ENCODE results near the gene AGAP3. TPM values are rescaled to one million over a fixed set of nuclear protein-coding genes. Genes with fewer than 3 reads are reported as not detected.
A peak's percentile ranks its signal among the peaks of the same experiment; 100 is the strongest.

AGAP3 gene
- total RNA-seq, 1 donor: 95.9 TPM

- no peak for DNase-seq (ENCODE audit: low read depth in 2 of 3, low spot score in 2 of 3)
Measured at GRCh38 chr7:151133266-151133985, 47.2 kb downstream of the AGAP3 start.

DNA sequence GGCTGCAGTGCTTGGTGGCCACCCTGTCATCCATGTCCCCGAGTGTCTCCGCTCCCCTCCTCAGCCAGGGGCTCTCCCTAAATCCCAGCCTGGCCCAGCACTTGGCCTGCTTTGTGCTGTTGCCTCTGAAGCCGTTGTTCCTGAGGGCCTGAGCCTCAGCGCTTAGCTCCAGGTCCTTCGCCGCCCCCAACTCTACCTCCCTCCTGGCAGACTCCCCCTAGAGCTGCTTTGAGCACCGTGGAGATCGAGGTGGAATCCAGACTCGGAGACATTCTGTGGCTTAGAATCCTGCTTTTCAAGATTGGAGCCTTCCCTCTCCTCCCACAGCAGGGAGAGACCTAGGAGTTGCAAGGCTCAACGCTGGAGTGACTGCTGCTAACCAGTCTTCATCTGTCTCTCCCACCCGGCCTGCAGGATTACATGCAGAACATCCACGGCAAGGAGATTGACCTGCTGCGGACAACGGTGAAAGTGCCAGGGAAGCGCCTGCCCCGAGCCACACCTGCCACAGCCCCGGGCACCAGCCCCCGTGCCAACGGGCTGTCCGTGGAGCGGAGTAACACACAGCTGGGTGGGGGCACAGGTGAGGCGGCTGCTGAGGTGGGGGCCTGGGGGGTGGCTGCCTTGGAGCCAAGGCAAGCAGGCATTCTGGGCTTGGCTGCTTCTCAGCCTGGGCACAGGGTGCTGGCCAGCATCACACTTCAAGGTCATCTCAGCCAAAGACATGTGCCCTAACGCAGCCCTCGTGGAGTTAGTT is 47.9 kb downstream of the AGAP3 start:
- DNase-seq (ENCODE audit: low read depth in 2 of 3, low spot score in 2 of 3): no peak

- no peak for DNase-seq (ENCODE audit: low read depth in 2 of 3, low spot score in 2 of 3)
Measured at GRCh38 chr7:151134743-151135524, 48.7 kb downstream of the AGAP3 start.

- DNase-seq (ENCODE audit: low read depth in 2 of 3, low spot score in 2 of 3): no peak
Measured at GRCh38 chr7:151135525-151135845, 49.2 kb downstream of the AGAP3 start.

DNA sequence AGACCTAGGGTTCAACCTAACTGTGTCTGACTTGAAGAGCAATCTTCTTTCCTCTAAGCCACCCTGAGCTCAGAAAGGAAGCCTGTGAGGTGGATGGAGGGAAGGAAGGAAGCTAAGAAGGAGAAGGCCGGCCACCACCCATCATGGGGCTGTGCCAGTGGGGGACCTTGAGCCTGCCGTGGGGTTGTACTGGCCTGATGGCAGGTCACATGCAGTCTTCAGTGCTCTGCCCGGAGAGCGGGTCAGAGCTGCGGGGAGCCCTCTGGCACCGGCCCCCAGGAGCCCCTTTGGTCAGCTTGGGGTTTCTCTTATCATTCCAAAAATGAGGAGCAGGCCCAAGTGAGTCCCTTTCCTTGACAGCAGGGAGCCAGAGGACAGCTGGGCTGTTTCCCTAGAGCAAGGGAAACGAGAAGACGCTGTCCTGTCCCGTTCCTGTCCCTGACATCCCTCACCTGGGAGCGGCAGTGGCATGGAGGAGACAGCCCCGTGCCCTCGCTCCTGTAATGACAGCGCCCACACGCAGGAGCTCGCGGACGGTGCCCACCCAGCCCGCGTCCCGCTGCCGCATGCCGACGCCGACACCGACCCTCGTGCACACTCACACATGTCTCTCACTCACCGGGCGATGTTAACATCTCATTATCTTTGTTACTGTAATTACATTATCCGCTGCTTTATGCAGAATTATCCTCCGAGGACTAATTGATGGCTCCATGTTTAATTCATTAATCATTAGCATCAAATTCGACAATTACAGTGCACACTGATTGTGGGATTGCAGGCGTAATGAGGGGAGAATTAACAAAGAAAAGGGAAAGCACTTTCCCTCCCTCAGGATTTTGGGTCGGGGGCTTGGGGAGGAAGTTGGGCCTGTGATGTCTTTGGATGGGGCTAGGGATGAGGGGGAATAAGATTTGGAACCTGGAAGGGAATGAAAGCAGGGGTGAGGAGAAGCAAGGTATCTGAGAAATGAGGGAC is 49.9 kb downstream of the AGAP3 start:
- DNase-seq (ENCODE audit: low read depth in 2 of 3, low spot score in 2 of 3): no peak

DNA sequence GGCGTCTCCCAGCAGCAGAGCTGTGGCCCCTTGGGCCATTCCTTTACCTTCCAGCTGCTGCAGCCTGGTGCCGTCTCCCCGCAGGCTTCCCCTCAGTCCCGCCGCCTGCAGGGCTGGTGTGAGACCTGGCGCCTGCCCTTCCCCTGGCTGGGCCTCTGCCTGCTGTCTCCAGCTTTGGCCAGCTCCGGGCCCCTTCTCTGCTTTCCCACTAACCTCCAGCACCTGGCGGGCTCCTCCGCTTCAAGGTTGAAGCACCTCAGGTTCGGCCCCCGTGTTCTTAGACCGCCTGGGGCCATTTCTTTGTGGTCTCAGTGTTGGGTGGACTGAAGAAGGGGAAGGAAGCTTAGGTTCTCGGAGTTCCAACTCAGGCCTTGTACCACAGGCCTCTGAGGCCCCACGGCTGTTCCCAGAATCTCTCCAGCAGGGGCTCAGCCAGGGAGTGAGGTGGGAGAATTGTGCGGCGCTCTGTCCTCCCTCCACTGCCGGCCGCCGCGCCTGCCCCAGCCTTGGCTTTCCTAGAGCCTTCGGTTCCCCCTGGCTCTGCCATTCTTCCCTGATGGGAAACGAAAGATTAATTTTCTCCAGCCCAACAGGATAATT is 50.9 kb downstream of the AGAP3 start:
- DNase-seq (ENCODE audit: low read depth in 2 of 3, low spot score in 2 of 3): no peak

GRCh38 chr7:151137791-151138152 is 51.5 kb downstream of the AGAP3 start:
- DNase-seq (ENCODE audit: low read depth in 2 of 3, low spot score in 2 of 3): no peak

DNA sequence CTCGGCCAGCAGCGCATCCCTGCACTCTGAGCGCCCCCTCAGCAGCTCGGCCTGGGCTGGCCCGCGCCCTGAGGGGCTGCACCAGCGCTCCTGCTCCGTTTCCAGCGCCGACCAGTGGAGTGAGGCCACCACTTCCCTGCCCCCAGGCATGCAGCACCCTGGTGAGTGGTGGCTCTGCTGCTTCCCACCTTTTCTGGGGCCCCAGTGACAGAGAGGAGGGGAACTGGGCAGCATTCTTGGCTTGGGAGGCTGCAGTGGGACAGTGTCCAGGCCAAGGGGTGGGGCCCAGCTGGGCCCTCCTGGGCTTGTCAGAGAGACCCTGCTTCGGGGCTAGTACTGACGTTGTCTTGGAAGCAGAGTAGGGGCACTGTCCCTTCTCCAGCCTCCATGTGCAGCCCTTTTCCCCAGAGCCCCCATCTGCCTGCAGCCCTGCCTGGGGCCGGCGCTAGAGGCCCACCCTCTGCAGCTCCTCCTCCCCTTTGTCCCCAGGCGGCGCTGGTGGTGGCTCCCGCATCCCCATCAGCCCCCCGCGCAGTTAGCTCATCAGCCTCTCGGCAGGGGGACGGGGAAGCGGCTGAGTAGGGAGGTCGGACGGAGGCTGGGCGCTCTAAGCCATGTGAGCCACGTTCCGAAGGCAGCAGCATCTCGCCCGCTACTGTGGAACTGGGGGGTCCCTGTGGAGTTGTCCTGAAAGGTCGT is 52.0 kb downstream of the AGAP3 start:
- DNase-seq (ENCODE audit: low read depth in 2 of 3, low spot score in 2 of 3): no peak

DNA sequence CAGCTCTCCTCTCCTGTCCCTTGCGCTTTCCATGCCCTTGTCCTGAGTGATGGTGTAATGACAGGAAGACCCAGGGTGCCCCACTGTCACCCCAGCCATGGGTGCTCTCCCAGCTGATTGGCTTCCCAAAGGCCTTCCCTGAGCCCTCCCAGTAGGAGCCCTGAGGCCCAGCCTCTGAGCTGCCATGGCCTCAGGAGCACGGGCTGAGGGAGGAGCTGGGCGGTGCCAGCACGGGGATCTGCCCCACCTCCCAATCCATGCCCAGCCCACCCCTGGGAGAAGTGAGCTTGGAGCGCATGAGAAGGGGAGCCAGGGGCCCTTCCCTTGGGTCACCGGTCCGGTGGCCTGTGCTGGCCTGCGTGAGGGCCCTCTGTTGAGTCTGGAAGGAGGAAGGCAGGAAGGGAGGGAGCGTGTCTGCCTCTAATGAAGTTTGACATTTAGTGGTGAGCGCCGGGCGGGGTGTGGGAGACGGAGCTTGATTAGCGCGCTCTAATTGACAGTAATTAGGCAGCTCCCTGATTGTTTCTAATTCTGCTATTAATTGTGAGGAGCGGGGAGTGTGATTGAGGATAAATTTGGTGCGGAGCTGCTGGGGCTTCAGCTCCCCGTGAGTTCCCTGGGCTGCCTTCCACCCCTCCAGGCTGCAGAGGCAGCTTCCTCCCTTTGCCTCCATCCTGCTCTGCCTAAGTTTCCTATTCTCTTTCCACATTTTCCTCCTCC is 53.0 kb downstream of the AGAP3 start:
- DNase-seq (ENCODE audit: low read depth in 2 of 3, low spot score in 2 of 3): no peak

DNA sequence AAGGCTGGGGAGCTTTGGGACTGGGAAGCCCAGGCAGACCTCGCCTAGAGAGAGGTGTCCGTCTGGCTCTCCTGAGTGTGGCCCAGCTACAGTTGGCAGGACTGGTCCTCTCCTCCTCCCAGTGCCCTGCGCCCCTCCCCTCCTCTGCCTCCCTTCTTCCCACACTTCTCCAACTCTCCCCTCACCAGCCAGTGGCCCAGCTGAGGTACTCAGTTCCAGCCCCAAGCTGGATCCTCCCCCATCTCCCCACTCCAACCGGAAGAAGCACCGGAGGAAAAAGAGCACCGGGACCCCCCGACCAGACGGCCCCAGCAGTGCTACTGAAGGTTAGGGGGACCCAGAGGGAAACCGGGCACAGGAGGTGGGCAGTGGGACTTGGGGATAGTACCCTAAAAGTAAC is 53.5 kb downstream of the AGAP3 start:
- DNase-seq (ENCODE audit: low read depth in 2 of 3, low spot score in 2 of 3): no peak

- no peak for DNase-seq (ENCODE audit: low read depth in 2 of 3, low spot score in 2 of 3)
Measured at GRCh38 chr7:151140826-151141225, 54.6 kb downstream of the AGAP3 start.

- no peak for DNase-seq (ENCODE audit: low read depth in 2 of 3, low spot score in 2 of 3)
Measured at GRCh38 chr7:151141311-151141854, 55.1 kb downstream of the AGAP3 start.

DNA sequence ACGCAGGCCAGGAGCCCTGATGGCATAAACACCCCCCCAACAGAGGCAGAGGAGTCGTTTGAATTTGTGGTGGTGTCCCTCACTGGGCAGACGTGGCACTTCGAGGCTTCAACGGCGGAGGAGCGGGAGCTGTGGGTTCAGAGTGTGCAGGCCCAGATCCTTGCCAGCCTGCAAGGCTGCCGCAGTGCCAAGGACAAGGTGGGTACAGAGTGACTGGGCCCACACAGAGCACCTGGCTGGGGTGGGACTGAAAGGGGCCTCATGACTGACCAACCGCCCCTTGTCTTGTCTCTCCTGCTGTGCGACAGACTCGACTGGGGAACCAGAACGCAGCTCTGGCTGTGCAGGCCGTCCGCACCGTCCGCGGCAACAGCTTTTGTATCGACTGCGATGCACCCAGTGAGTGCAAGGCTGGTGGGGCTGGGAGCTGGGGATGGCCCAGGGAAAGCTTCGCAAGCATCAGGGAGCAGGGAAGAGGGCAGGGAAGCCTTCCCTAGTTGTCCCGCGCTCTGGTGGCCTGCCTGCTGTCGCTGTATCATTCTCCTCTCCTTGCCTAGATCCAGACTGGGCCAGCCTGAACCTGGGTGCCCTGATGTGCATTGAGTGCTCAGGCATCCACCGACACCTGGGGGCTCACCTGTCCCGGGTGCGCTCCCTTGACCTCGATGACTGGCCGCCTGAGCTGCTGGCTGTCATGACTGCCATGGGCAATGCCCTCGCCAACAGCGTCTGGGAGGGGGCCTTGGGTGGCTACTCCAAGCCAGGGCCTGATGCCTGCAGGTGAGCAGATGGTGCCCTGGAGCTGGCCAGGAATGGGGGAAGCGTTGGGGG is 55.8 kb downstream of the AGAP3 start:
- DNase-seq (ENCODE audit: low read depth in 2 of 3, low spot score in 2 of 3): no peak

GRCh38 chr7:151142686-151143040 is 56.4 kb downstream of the AGAP3 start:
- peak in 1 of 3 donors; percentile 10 for DNase-seq (ENCODE audit: low read depth in 2 of 3, low spot score in 2 of 3)

GRCh38 chr7:151143261-151144015 is 57.2 kb downstream of the AGAP3 start:
- no peak for DNase-seq (ENCODE audit: low read depth in 2 of 3, low spot score in 2 of 3)

DNA sequence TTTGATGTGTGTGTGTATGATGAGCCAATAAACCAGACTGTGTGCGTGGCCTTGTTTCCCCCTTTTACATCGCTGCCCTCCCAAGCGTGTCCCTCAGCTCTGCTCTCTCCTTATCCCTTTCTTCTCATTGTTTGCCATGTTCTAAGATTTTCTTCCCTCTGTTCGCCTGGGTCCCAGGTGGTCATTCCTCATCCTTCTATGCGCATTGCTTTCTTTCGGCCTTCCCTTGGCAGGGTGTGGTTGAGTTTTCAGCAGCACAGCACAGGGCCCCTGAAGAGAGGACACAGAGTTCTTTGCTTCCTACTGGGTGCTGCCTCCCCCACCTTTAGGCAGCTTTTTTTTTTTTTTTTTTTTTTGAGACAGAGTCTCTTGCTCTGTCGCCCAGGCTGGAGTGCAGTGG is 58.1 kb downstream of the AGAP3 start:
- DNase-seq (ENCODE audit: low read depth in 2 of 3, low spot score in 2 of 3): no peak

DNA sequence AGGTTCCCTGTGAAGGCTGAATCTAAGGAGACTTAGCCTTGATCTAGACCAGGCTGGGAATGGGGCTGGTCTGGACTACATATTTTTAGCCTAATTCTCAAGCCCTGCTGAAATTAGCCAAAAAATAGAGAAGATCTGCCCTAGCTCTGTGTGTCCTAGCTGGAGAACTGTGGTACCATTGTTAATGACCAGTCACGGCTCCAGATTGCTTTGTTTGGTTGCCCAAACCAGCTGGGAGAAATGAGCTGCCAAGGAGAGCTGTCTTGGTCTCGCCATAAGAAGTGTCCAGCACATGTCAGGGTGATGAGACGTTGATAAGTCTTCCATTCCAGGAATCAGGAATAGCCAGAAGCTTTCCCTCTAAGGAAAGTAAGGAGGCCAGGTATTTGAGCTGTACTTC is 60.5 kb downstream of the AGAP3 start:
- no peak for DNase-seq (ENCODE audit: low read depth in 2 of 3, low spot score in 2 of 3)

Measured in hematopoietic multipotent progenitor cell (in vitro differentiated cells).